WERI-Rb-1 (cell line): ENCODE results near the gene SLC6A4.

Experiments used
- DNase-seq: peaks from one replicate; pipeline ENCODE4 v3.0.0-alpha.2; 2020
- H3K27ac ChIP-seq: fragments of 250-450 bp; sonication (Bioruptor Pico); 2 replicates; pipeline ENCODE4 v1.5.1; 2020; ENCODE audit warnings: mild to moderate bottlenecking, moderate library complexity
- H3K27me3 ChIP-seq: fragments of 250-450 bp; sonication (Bioruptor Pico); 2 replicates; pipeline ENCODE4 v1.5.1; 2021; ENCODE audit warnings: mild to moderate bottlenecking, low read depth, moderate library complexity; ENCODE audit not compliant: insufficient read depth, severe bottlenecking
- H3K36me3 ChIP-seq: fragments of 250-450 bp; sonication (Bioruptor Pico); 2 replicates; pipeline ENCODE4 v1.5.1; 2020; ENCODE audit warnings: mild to moderate bottlenecking, moderate library complexity
- H3K4me3 ChIP-seq: 2 replicates; pipeline ENCODE4 v1.5.1; 2011; ENCODE audit warnings: low read depth, mild to moderate bottlenecking, control low read depth, low read length
- H3K9me3 ChIP-seq: fragments of 250-450 bp; sonication (Bioruptor Pico); 2 replicates; pipeline ENCODE4 v1.5.1; 2021; ENCODE audit warnings: mild to moderate bottlenecking, moderate library complexity; ENCODE audit not compliant: severe bottlenecking
- TF ChIP-seq, protein P1 (sequence below): IDR thresholded peaks from 2 replicates; pipeline ENCODE4 v1.5.1; 2011; ENCODE audit warnings: low read depth, mild to moderate bottlenecking, control low read depth, inconsistent platforms, low read length

The SLC6A4 gene

GRCh38 chr17:30200106-30200505, 35.4 kb downstream of the SLC6A4 start:
- Histone ChIP-seq H3K36me3 (no peaks in the 10 kb centered on the region), H3K27ac (no peak overlapping the region), H3K27me3 (no peaks in the 10 kb centered on the region), H3K4me3 (no peak overlapping the region), H3K9me3 (no peaks in the 10 kb centered on the region)
- TF ChIP-seq, protein P1, sequence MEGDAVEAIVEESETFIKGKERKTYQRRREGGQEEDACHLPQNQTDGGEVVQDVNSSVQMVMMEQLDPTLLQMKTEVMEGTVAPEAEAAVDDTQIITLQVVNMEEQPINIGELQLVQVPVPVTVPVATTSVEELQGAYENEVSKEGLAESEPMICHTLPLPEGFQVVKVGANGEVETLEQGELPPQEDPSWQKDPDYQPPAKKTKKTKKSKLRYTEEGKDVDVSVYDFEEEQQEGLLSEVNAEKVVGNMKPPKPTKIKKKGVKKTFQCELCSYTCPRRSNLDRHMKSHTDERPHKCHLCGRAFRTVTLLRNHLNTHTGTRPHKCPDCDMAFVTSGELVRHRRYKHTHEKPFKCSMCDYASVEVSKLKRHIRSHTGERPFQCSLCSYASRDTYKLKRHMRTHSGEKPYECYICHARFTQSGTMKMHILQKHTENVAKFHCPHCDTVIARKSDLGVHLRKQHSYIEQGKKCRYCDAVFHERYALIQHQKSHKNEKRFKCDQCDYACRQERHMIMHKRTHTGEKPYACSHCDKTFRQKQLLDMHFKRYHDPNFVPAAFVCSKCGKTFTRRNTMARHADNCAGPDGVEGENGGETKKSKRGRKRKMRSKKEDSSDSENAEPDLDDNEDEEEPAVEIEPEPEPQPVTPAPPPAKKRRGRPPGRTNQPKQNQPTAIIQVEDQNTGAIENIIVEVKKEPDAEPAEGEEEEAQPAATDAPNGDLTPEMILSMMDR, result no peak
- DNase-seq, result no peak

DNA sequence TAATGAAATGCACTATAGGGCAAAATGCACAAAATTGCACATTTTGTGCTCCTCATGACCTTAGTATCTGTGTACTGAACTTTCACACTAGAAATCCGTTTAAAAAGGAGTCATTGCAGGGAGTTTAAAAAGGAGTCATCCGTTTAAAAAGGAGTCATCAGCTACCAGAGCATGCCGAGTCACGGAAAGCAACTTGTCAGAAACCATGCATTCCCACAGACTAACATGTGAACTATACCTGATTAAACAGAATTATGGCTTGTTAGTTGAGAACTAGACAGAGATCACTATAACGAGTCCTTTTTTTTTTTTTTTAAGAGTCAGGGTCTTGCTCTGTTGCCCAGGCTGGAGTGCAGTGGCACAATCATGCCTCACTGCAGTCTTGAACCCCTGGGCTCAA, 35.9 kb downstream of the SLC6A4 start:
- Histone ChIP-seq H3K4me3 (no peak overlapping the region), H3K27ac (no peak overlapping the region), H3K36me3 (no peaks in the 10 kb centered on the region), H3K9me3 (no peaks in the 10 kb centered on the region), H3K27me3 (no peaks in the 10 kb centered on the region)
- TF ChIP-seq, protein P1, result no peak
- no peak for DNase-seq

GRCh38 chr17:30197416-30197815, 38.1 kb downstream of the SLC6A4 start:
- TF ChIP-seq, protein P1, result no peak
- Histone ChIP-seq H3K27me3 (no peaks in the 10 kb centered on the region), H3K9me3 (no peaks in the 10 kb centered on the region), H3K27ac (no peak overlapping the region), H3K4me3 (no peak overlapping the region), H3K36me3 (no peaks in the 10 kb centered on the region)
- no peak for DNase-seq

DNA sequence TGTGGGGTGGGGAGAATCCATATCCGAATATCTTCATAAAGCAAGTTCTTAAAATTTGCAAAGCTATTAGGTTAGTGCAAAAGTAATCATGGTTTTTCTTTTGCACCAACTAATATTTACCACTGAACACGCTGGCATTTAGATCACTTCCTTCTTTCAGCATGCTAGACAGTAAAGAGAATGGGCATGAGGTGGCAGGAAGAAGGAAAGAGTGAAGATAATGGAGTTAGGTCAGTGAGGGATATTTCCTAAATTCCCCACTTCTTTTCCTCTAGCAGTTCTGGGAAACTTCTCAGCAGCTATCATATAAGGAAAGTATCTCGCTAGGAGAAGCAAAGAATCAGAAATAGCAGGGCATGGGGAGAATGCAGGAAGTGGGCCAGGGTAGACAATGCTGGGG, 39.0 kb downstream of the SLC6A4 start:
- H3K36me3 ChIP-seq, result no peaks in the 10 kb centered on the region
- no peaks in the 10 kb centered on the region for H3K27me3 ChIP-seq
- H3K27ac ChIP-seq, result no peak overlapping the region
- H3K9me3 ChIP-seq, result no peaks in the 10 kb centered on the region
- TF ChIP-seq, protein P1, result no peak
- H3K4me3 ChIP-seq, result no peak overlapping the region
- no peak for DNase-seq

DNA sequence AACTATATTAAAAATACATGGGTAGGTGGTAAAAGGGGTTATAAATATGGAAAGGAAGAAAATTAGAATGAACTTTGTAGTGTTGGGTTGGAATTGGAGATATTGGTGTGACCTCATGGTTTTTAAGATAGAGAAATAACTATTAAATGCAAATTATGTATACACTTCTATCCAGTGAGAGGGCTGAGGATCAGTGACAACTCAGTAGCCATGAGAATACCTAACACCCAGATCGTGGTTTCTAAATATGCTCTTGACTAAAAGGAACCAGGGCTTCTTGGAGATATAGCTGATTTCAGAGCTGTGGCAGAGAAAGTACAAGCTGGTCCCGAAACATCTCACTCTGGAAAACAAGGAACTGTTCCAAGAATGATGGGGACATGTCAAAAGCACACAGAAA, 44.4 kb downstream of the SLC6A4 start:
- no peak overlapping the region for H3K4me3 ChIP-seq
- H3K27ac ChIP-seq, result no peak overlapping the region
- no peaks in the 10 kb centered on the region for H3K27me3 ChIP-seq
- peaks cover 3% of the 10 kb centered on the region for H3K36me3 ChIP-seq
- H3K9me3 ChIP-seq, result no peaks in the 10 kb centered on the region
- TF ChIP-seq, protein P1, result no peak
- DNase-seq, result no peak

DNA sequence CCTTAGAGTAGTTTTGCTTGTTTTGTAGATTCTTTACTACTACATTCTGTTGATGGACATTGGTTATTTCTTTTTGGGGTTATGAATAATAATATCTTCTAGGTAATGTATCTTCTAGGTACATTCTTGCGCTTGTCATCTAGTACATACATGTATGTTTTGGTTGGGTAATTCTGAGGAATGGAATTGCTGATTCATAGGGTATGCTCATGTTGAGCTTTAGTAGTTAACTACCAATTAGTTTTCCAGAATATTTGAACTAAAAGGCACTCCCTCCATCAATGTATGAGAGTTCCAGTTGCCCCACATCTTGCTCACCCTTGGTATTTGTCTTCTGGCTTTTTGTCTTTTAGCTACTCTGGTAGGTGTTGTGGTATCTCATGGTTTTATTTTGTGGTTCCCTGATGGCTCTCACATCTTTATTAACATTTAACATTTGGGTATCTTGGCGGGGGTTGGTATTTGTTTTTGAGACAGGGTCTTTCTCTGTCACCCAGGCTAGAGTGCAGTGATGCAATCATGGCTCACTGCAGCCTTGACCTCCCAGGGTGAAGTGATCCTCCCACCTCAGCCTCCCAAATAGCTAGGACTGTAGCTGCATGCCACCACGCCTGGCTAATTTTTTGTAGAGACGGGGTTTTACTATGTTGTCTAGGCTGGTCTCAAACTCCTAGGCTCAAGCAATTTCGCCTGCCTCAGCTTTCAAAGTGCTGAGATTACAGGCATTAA, 47.1 kb downstream of the SLC6A4 start:
- TF ChIP-seq, protein P1, result no peak
- H3K27me3 ChIP-seq, result no peaks in the 10 kb centered on the region
- H3K9me3 ChIP-seq, result no peaks in the 10 kb centered on the region
- no peak overlapping the region for H3K27ac ChIP-seq
- no peak for DNase-seq
- H3K4me3 ChIP-seq, result no peak overlapping the region
- H3K36me3 ChIP-seq, result peaks cover 20% of the 10 kb centered on the region
